ENCODE data around the gene DNAL4. TPM values are rescaled to one million over a fixed set of nuclear protein-coding genes. Genes with fewer than 3 reads are reported as not detected.

Gene DNAL4
- polyA plus RNA-seq, 2 of the 4 experiments (the other 2 are of a cell fraction): 7.7 to 9.8 TPM

DNA sequence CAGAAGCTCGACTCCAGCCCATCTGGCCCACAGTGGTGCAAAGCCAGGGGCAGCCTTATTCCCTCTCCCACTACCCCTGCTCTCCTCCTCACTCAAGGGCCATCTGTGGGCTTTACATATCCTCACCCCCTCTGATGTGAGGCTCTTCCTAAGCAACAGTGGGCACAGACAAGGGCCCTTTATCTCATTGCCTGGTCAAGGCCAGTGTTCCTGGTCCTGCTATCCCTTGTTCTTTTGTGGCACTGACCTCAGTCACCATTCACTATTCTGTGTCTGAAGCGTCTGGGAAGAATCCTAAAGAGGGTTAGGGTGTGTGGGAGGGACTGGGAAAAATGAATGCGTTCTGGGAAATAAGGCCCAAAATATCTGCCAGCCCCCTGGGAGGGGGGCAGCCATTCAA is 7.3 kb downstream of the DNAL4 start:
- 86% methylated on average over 3 of the region's 3 CpGs for WGBS (ENCODE audit: missing lambda C conversion rate)
- ATAC-seq (no peak), FAIRE-seq (no peak), DNase-seq (ENCODE audit: low read depth in 1 of 2, low spot score in 1 of 2) (no peak)
- CTCF ChIA-PET: interaction anchor here (6.0 kb wide), 1 partner anchor 18 kb away, joined by 45 read pairs; no protein-coding TSS in a partner anchor
- H3K27ac ChIP-seq: no peak overlapping the region
- H3K4me3 ChIP-seq: no peak overlapping the region
- no peaks in the 10 kb centered on the region for H3K9me3 ChIP-seq
- H3K4me1 ChIP-seq: peaks cover 14% of the 10 kb centered on the region
- no peak overlapping the region for H3K4me2 ChIP-seq
- POLR2A ChIA-PET: no interaction called here
- TF ChIP-seq E2F6 (IDR thresholded peaks at IDR 0.05; ENCODE audit: borderline replicate concordance, low read depth) (no peak), CEBPB (IDR thresholded peaks at IDR 0.05) (no peak), ZNF302 (CRISPR knock-in tag; IDR thresholded peaks at IDR 0.05) (no peak), ZSCAN20 (CRISPR knock-in tag; IDR thresholded peaks at IDR 0.05) (no peak), PHF8 (IDR thresholded peaks at IDR 0.05; ENCODE audit: borderline replicate concordance, low read depth) (no peak), POLR2AphosphoS2 (conservative IDR thresholded peaks at IDR 0.05; ENCODE audit: low read length) (no peak), NFE2L2 (conservative IDR thresholded peaks at IDR 0.05; ENCODE audit: low read length) (no peak), RNF2 (IDR thresholded peaks at IDR 0.05; ENCODE audit: borderline replicate concordance, low read depth) (no peak), ATOH8 (CRISPR knock-in tag; IDR thresholded peaks at IDR 0.05; ENCODE audit: low read depth) (no peak), HOXB5 (CRISPR knock-in tag; IDR thresholded peaks at IDR 0.05) (no peak)
- TF ChIP-seq, protein P1, sequence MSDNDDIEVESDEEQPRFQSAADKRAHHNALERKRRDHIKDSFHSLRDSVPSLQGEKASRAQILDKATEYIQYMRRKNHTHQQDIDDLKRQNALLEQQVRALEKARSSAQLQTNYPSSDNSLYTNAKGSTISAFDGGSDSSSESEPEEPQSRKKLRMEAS (IDR thresholded peaks at IDR 0.05): no peak

DNA sequence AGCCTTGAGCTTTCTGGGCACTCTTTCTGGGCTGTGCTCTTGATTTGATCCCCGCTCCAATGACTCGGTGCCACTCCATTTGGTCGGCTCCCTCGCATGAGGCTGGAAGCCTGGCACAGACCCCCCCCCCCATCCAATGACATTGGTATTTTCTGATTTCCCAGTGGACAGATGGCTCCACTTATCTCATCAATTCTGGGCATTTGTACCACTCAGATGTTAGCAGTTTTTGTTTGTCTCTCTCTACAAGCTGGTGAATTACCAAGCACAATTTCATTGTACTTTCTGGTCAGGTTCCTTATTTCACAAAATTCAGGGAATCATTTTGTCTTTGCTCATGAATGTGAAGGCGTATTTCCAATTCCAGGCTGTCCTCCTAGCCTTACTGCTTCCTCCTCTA is 9.1 kb downstream of the DNAL4 start:
- DNase-seq (ENCODE audit: low read depth in 1 of 2, low spot score in 1 of 2) (no peak), ATAC-seq (no peak), FAIRE-seq (no peak)
- ChIA-PET POLR2A (no interaction called here), CTCF (interaction anchor here (0.7 to 6.0 kb wide), 4 partner anchors 10 to 43 kb away, joined by 3 to 45 read pairs (median 6); no protein-coding TSS in a partner anchor)
- TF ChIP-seq POLR2A (IDR thresholded peaks at IDR 0.05; ENCODE audit: low read length) (no peak), SMC3 (IDR thresholded peaks at IDR 0.05) (no peak), RCOR1 (IDR thresholded peaks at IDR 0.05; ENCODE audit: low read depth, low read length) (no peak), ZNF302 (CRISPR knock-in tag; IDR thresholded peaks at IDR 0.05) (no peak), HEYL (CRISPR knock-in tag; IDR thresholded peaks at IDR 0.05) (no peak), FOSB (CRISPR knock-in tag; IDR thresholded peaks at IDR 0.05) (no peak), HDAC2 (IDR thresholded peaks at IDR 0.05) (no peak), ATOH8 (CRISPR knock-in tag; IDR thresholded peaks at IDR 0.05; ENCODE audit: low read depth) (no peak), RNF2 (IDR thresholded peaks at IDR 0.05; ENCODE audit: borderline replicate concordance, low read depth) (no peak), POLR2AphosphoS2 (conservative IDR thresholded peaks at IDR 0.05; ENCODE audit: low read length) (no peak), REST (IDR thresholded peaks at IDR 0.05) (no peak), FOXS1 (CRISPR knock-in tag; IDR thresholded peaks at IDR 0.05) (no peak), ZSCAN20 (CRISPR knock-in tag; IDR thresholded peaks at IDR 0.05) (no peak)
- TF ChIP-seq, protein P2, sequence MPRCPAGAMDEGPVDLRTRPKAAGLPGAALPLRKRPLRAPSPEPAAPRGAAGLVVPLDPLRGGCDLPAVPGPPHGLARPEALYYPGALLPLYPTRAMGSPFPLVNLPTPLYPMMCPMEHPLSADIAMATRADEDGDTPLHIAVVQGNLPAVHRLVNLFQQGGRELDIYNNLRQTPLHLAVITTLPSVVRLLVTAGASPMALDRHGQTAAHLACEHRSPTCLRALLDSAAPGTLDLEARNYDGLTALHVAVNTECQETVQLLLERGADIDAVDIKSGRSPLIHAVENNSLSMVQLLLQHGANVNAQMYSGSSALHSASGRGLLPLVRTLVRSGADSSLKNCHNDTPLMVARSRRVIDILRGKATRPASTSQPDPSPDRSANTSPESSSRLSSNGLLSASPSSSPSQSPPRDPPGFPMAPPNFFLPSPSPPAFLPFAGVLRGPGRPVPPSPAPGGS (IDR thresholded peaks at IDR 0.05): no peak
- no peak overlapping the region for H3K27ac ChIP-seq
- 83% methylated on average over 5 of the region's 5 CpGs for WGBS (ENCODE audit: missing lambda C conversion rate)
- H3K4me3 ChIP-seq: no peak overlapping the region
- H3K4me1 ChIP-seq: peaks cover 14% of the 10 kb centered on the region
- no peaks in the 10 kb centered on the region for H3K9me3 ChIP-seq
- no peak overlapping the region for H3K4me2 ChIP-seq
